ENCODE measurements around the gene CYRIA.

GRCh38 chr2:16675781-16676180 is 10.1 kb upstream of the CYRIA start:
- TF ChIP-seq CTCF (IDR thresholded peaks at IDR 0.05; ENCODE audit: low read depth, low read length), result no peak
- TF ChIP-seq EZH2phosphoT487 (IDR thresholded peaks at IDR 0.05; ENCODE audit: low read depth), result no peak

All from OCI-LY3 (cell line).